NB4 (cell line): ENCODE data around the gene TFEC.
A peak's percentile ranks its signal among the peaks of the same experiment; 100 is the strongest.

Experiments
- DNase-seq: peaks from one replicate; pipeline ENCODE4 v3.0.0; 2010; ENCODE audit warnings: low read depth
- H3K4me3 ChIP-seq: one replicate; pipeline ENCODE4 v1.5.1; 2011; ENCODE audit warnings: mild to moderate bottlenecking, low read depth, low read length, moderate library complexity
- MYC ChIP-seq: IDR thresholded peaks from 2 replicates; pipeline ENCODE4 v1.6.1; 2011; ENCODE audit warnings: low read depth, low read length
- POLR2A ChIP-seq: IDR thresholded peaks from 2 replicates; pipeline ENCODE4 v1.6.1; 2011; ENCODE audit warnings: mild to moderate bottlenecking; ENCODE audit not compliant: insufficient read length; ENCODE audit errors: extremely low read depth
- TF ChIP-seq, protein P1 (sequence below): IDR thresholded peaks from one replicate; pipeline ENCODE4 v1.5.1; 2012; ENCODE audit warnings: low read depth, low read length
- TF ChIP-seq, protein P2 (sequence below): IDR thresholded peaks from 2 replicates; pipeline ENCODE4 v1.6.1; 2011; ENCODE audit warnings: low read depth, low read length

Gene TFEC, protein sequence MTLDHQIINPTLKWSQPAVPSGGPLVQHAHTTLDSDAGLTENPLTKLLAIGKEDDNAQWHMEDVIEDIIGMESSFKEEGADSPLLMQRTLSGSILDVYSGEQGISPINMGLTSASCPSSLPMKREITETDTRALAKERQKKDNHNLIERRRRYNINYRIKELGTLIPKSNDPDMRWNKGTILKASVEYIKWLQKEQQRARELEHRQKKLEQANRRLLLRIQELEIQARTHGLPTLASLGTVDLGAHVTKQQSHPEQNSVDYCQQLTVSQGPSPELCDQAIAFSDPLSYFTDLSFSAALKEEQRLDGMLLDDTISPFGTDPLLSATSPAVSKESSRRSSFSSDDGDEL

DNA sequence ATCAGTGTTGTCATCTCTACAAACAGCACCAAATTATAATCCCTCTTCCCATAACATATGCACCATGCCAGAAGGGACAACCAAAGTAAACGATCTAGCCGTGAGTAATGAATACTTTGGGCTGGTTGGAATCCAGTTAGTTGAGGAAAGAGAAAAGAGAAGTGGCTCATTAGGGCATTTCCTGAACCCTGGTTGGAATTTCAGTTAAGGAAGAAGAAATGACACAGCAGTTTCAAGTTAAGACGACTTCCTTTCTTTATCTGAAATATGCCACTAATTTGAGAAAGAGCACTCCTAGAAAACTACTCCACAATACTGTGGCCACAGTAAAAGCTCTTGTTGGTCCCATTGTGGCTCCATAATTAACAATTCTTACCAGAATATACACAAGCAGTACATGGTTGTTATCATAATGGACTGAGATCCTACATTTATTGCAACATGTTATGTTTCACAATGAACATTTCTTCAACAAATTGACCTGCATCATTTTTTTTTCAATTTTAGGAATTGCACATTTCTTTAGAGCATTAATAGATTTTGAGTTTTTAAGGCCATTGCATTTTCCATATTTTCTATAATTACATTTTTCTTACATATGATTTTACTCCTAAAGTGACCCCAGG, at the start of gene TFEC:
Gene TFEC, minus strand, starts transcription at position 113 of the 626 bp plus-strand sequence. CDS start 46,322 bp downstream, outside the sequence.
- peak; percentile 58 for DNase-seq
- TF ChIP-seq, protein P1, sequence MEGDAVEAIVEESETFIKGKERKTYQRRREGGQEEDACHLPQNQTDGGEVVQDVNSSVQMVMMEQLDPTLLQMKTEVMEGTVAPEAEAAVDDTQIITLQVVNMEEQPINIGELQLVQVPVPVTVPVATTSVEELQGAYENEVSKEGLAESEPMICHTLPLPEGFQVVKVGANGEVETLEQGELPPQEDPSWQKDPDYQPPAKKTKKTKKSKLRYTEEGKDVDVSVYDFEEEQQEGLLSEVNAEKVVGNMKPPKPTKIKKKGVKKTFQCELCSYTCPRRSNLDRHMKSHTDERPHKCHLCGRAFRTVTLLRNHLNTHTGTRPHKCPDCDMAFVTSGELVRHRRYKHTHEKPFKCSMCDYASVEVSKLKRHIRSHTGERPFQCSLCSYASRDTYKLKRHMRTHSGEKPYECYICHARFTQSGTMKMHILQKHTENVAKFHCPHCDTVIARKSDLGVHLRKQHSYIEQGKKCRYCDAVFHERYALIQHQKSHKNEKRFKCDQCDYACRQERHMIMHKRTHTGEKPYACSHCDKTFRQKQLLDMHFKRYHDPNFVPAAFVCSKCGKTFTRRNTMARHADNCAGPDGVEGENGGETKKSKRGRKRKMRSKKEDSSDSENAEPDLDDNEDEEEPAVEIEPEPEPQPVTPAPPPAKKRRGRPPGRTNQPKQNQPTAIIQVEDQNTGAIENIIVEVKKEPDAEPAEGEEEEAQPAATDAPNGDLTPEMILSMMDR, result no peak
- no peak for TF ChIP-seq MYC
- no peak for TF ChIP-seq POLR2A
- TF ChIP-seq, protein P2, sequence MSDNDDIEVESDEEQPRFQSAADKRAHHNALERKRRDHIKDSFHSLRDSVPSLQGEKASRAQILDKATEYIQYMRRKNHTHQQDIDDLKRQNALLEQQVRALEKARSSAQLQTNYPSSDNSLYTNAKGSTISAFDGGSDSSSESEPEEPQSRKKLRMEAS, result no peak
- H3K4me3 ChIP-seq, result no peak within 1 kb of the TSS

DNA sequence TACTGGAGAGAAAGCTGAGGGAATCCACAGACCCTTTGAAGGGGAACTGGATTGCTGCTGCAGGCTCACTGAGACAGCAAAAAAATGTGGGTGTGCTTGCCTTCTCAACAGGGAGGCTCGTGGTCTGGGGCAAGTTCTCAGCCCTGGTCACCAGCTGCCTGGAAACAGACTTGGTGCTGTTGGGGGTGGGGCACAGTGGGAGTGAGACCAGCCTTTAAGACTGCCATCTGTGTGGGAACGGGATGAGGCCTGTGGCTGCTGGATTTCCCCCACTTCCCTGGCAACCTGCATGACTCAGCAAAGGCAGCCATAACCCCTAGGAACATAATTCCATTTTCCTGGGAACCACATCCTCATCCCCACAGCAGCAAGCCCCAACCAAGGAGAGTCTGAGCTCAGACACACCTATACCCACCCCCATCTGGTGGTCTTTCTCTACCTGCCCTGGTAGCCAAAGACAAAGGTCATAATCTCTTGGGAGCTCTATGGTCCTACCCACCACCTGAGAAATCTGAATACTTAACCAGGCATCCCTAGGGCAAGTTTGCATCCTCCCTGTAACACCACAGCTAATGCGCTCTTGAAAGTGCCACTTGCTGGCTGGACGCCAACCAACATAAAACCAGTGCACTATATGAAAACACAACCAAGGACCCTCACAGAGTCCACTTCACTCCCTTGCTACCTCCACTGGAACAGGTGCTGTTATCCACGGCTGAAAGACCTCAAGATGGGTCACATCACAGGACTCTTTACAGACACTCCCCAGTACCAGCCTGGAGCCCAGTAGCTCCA, 45.0 kb upstream of the TFEC start:
- DNase-seq, result no peak
- H3K4me3 ChIP-seq, result no peak overlapping the region
- TF ChIP-seq, protein P1, result no peak
- TF ChIP-seq, protein P2, result no peak
- TF ChIP-seq MYC, result no peak
- TF ChIP-seq POLR2A, result no peak

DNA sequence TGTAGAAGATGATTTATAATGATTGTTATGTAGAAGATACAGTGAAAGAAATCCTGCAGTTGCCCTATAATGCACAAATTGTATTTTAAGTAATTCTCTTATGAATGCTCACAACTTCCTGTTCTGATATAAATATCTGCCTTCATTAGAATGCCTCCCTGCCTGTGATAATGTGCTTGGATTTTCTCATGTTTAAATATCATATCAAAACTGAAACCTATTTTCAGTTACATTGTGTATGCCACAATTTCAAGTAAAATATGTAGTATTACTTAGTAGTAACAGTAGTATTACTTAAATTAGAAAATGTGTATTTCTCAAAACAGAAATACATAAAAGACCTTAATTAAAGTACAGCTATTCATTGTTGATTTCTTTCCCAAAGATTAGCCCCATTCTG, 41.1 kb upstream of the TFEC start:
- no peak overlapping the region for H3K4me3 ChIP-seq
- DNase-seq, result no peak
- no peak for TF ChIP-seq POLR2A
- no peak for TF ChIP-seq MYC
- TF ChIP-seq, protein P2, result no peak
- TF ChIP-seq, protein P1, result no peak

DNA sequence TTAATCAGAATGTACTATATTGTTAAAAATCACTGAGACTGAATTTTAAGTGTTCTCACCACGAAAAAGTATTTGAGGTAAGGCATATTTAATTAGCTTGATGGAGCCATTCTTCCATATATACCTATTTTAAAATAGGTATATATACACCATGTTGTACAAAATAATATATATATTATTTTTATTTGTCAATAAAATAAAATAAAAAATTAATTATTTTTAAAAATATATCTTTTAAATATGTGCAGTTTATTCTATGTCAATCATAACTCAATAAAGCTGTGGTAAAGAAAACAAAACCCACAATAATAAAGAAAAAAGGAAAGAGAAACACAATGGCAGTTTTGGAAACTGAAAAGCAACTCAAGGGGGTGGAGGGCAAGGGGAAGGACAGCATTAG, 33.6 kb upstream of the TFEC start:
- TF ChIP-seq, protein P1, result no peak
- no peak for TF ChIP-seq POLR2A
- no peak for TF ChIP-seq MYC
- TF ChIP-seq, protein P2, result no peak
- no peak for DNase-seq
- no peak overlapping the region for H3K4me3 ChIP-seq

DNA sequence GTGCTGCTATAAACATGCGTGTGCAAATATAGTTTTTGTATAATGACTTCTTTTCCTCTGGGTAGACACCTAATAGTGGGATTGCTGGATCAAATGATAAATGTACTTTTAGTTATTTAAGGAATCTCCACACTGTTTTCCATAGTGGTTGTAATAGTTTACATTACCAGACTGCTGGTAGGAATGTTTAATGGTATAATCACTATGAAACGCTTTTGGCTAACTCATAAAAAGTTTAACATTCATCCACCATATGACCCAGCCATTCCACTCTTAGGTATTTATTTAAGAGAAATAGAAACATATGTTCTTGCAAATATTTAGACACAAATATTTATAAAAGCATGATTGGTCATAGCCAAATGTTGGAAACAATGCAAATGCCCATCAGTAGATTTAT, 32.1 kb upstream of the TFEC start:
- no peak for DNase-seq
- TF ChIP-seq, protein P2, result no peak
- TF ChIP-seq, protein P1, result no peak
- TF ChIP-seq POLR2A, result no peak
- no peak overlapping the region for H3K4me3 ChIP-seq
